ENCODE measurements around the gene TAX1BP3. TPM values are rescaled to one million over a fixed set of nuclear protein-coding genes. Genes with fewer than 3 reads are reported as not detected.
A peak's percentile ranks its signal among the peaks of the same experiment; 100 is the strongest.

TAX1BP3 gene
- total RNA-seq, 4 donors from 2014 or later, result 183 to 303 (median 249) TPM

- peaks cover 0 to 22% (median 0%) of the 10 kb centered on the region in 3 donors for H3K36me3 ChIP-seq
- no peak overlapping the region for H3K4me3 ChIP-seq
- no peak for TF ChIP-seq EP300 (IDR thresholded peaks at IDR 0.05)
- no peak for TF ChIP-seq POLR2A (IDR thresholded peaks at IDR 0.05)
- H3K9me3 ChIP-seq, result no peaks in the 10 kb centered on the region
- H3K4me1 ChIP-seq, result no peaks in the 10 kb centered on the region
- no peak for DNase-seq (ENCODE audit: low spot score in 2 of 2)
- WGBS, 2 donors, result 90% methylated on average over 10 to 11 of the region's 11 CpGs
- H3K27me3 ChIP-seq, result peaks cover 0 to under 1% of the 10 kb centered on the region in 2 donors
- H3K27ac ChIP-seq, result no peak overlapping the region
These were observed 7.5 kb upstream of the TAX1BP3 start for GRCh38 chr17:3675886-3676285.

GRCh38 chr17:3672571-3672970 is 4.2 kb upstream of the TAX1BP3 start:
- no peak for TF ChIP-seq CTCF (IDR thresholded peaks at IDR 0.05)
- TF ChIP-seq POLR2A (IDR thresholded peaks at IDR 0.05), result no peak
- TF ChIP-seq EP300 (IDR thresholded peaks at IDR 0.05), result no peak
- Histone ChIP-seq H3K9me3 (no peaks in the 10 kb centered on the region), H3K27me3 (no peaks in the 10 kb centered on the region), H3K4me3 (no peak overlapping the region), H3K4me1 (peaks cover 0 to 17% (median 9%) of the 10 kb centered on the region in 4 donors), H3K27ac (no peak overlapping the region), H3K36me3 (peaks cover 0 to 29% (median 0%) of the 10 kb centered on the region in 3 donors)
- no peak for DNase-seq (ENCODE audit: low spot score in 2 of 2)
- WGBS, 2 donors, result 94 to 97% methylated on average over 4 of the region's 4 CpGs

GRCh38 chr17:3669548-3669947 is 1.2 kb upstream of the TAX1BP3 start:
- Histone ChIP-seq H3K4me1 (peaks cover 0 to 39% (median 26%) of the 10 kb centered on the region in 4 donors), H3K36me3 (peaks cover 0 to 33% (median 0%) of the 10 kb centered on the region in 3 donors), H3K4me3 (peak overlapping the region; percentile 55 to 99 (median 90)), H3K27me3 (no peaks in the 10 kb centered on the region), H3K9me3 (no peaks in the 10 kb centered on the region), H3K27ac (peak overlapping the region in 2 of 4 donors; percentile 90 to 99)
- TF ChIP-seq POLR2A (IDR thresholded peaks at IDR 0.05), result no peak
- DNase-seq (ENCODE audit: low spot score in 2 of 2), result no peak
- WGBS, 2 donors, result 43 to 45% methylated on average over 12 of the region's 12 CpGs

- H3K4me3 ChIP-seq, result peak overlapping the region; percentile 55 to 99 (median 90)
- peak overlapping the region; percentile 84 to 99 (median 90) for H3K27ac ChIP-seq
- WGBS, 2 donors, result 1% methylated on average over 21 to 30 of the region's 32 CpGs
- no peaks in the 10 kb centered on the region for H3K9me3 ChIP-seq
- no peak for DNase-seq (ENCODE audit: low spot score in 2 of 2)
- H3K36me3 ChIP-seq, result peaks cover 0 to 38% (median 0%) of the 10 kb centered on the region in 3 donors
- TF ChIP-seq CTCF (IDR thresholded peaks at IDR 0.05), result no peak
- H3K4me1 ChIP-seq, result peaks cover 0 to 44% (median 26%) of the 10 kb centered on the region in 4 donors
- H3K27me3 ChIP-seq, result no peaks in the 10 kb centered on the region
These were observed 638 bp upstream of the TAX1BP3 start for GRCh38 chr17:3669085-3669347.

- WGBS, 2 donors, result 1 to 4% methylated on average over 20 to 26 of the region's 39 CpGs
- Histone ChIP-seq H3K4me3 (peak overlapping the region; percentile 55 to 99 (median 86)), H3K27ac (peak overlapping the region; percentile 84 to 99 (median 94)), H3K9me3 (no peaks in the 10 kb centered on the region), H3K27me3 (no peaks in the 10 kb centered on the region), H3K4me1 (peaks cover 0 to 51% (median 26%) of the 10 kb centered on the region in 4 donors), H3K36me3 (peaks cover 0 to 46% (median 0%) of the 10 kb centered on the region in 3 donors)
- DNase-seq (ENCODE audit: low spot score in 2 of 2), result peak; percentile 53 to 66
- TF ChIP-seq CTCF (IDR thresholded peaks at IDR 0.05) (no peak), POLR2A (IDR thresholded peaks at IDR 0.05) (no peak), EP300 (IDR thresholded peaks at IDR 0.05) (no peak)
These were observed 756 bp downstream of the TAX1BP3 start for GRCh38 chr17:3667366-3668278.

- Histone ChIP-seq H3K9me3 (no peaks in the 10 kb centered on the region), H3K4me3 (peak overlapping the region in 3 of 4 donors; percentile 55 to 99 (median 96)), H3K4me1 (peaks cover 0 to 60% (median 26%) of the 10 kb centered on the region in 4 donors), H3K36me3 (peaks cover 0 to 46% (median 0%) of the 10 kb centered on the region in 3 donors), H3K27ac (peak overlapping the region; percentile 84 to 99 (median 94)), H3K27me3 (no peaks in the 10 kb centered on the region)
- DNase-seq (ENCODE audit: low spot score in 2 of 2), result no peak
- TF ChIP-seq CTCF (IDR thresholded peaks at IDR 0.05) (no peak), EP300 (IDR thresholded peaks at IDR 0.05) (no peak), POLR2A (IDR thresholded peaks at IDR 0.05) (no peak)
- whole genome bisulfite sequencing, 2 donors, result 71 to 88% methylated on average over 5 to 6 of the region's 6 CpGs
These were observed 1.9 kb downstream of the TAX1BP3 start for GRCh38 chr17:3666516-3666915.

All from tibial nerve (tissue), 4 donors.